Activated CD4-positive, alpha-beta T cell treated with anti-CD3 and anti-CD28 coated beads for 36 hours (primary cell): Measurements from ENCODE around the gene MYH13. TPM values are rescaled to one million over a fixed set of nuclear protein-coding genes. Genes with fewer than 3 reads are reported as not detected.

Experiments
- ATAC-seq: fragments of 200-7000 bp; cut with Tn5 transposase; one replicate; pipeline ENCODE4 v1.10.0; 2021; ENCODE audit warnings: mild to moderate bottlenecking, moderate library complexity
- CTCF ChIA-PET: fragments of 350-600 bp; sonication (Branson Sonifier 250); formaldehyde crosslinking; loops from one replicate; lab custom pipeline; 2021; ENCODE audit warnings: antibody characterized with exemption; lab: Charles Lee
- POLR2A ChIA-PET: fragments of 350-600 bp; sonication (Branson Sonifier 250); formaldehyde crosslinking; loops from one replicate; lab custom pipeline; 2021; ENCODE audit warnings: antibody characterized with exemption, inconsistent platforms; lab: Charles Lee
- DNase-seq: peaks from one replicate; pipeline ENCODE4 v3.0.0-alpha.2; 2020
- H3K27ac Mint-ChIP-seq: one replicate; pipeline ENCODE4 v1.8.0; 2021; ENCODE audit warnings: mixed read lengths
- H3K27me3 Mint-ChIP-seq: one replicate; pipeline ENCODE4 v1.8.0; 2021; ENCODE audit warnings: mixed read lengths
- H3K36me3 Mint-ChIP-seq: one replicate; pipeline ENCODE4 v1.8.0; 2021; ENCODE audit warnings: low read depth, mixed read lengths
- H3K4me1 Mint-ChIP-seq: one replicate; pipeline ENCODE4 v1.8.0; 2021; ENCODE audit warnings: mixed read lengths
- H3K4me3 Mint-ChIP-seq: one replicate; pipeline ENCODE4 v1.8.0; 2021; ENCODE audit warnings: mild to moderate bottlenecking, moderate library complexity, mixed read lengths
- H3K9me3 Mint-ChIP-seq: one replicate; pipeline ENCODE4 v1.8.0; 2021; ENCODE audit warnings: low read depth, mixed read lengths
- intact Hi-C, 2 experiments: fragments of 100-400 bp; cut with DNase I in 1 of 2; cut with micrococcal nuclease in 1 of 2; formaldehyde crosslinking; loops; one replicate each; pipeline versions ENCODE4 v1.14.2 to v1.15.1; 2022 to 2024; cut with DNase I, micrococcal nuclease
- total RNA-seq, 2 experiments: library from RNA; stranded (reverse); gene quantifications; one replicate each; pipeline ENCODE4 v1.2.3, GENCODE V29; 2021

Gene MYH13
- total RNA-seq, 2 experiments from 2014 or later: not detected

- H3K9me3 Mint-ChIP-seq: no peaks in the 10 kb centered on the region
- H3K4me1 Mint-ChIP-seq: peaks cover 10% of the 10 kb centered on the region
- no peak for DNase-seq
- ChIA-PET CTCF (interaction anchor here (1.1 to 1.7 kb wide), 2 partner anchors 17 to 299 kb away, joined by 3 to 8 read pairs; no protein-coding TSS in a partner anchor), POLR2A (no interaction called here)
- no peak overlapping the region for H3K27ac Mint-ChIP-seq
- intact Hi-C loops: no loop called here
- ATAC-seq: no peak
- H3K36me3 Mint-ChIP-seq: no peaks in the 10 kb centered on the region
- H3K27me3 Mint-ChIP-seq: peaks cover 7% of the 10 kb centered on the region
- no peak overlapping the region for H3K4me3 Mint-ChIP-seq
These were observed 54.3 kb downstream of the MYH13 start for GRCh38 chr17:10318535-10318934.

GRCh38 chr17:10317543-10317834 is 55.3 kb downstream of the MYH13 start:
- Mint-ChIP-seq H3K36me3 (no peaks in the 10 kb centered on the region), H3K4me3 (no peak overlapping the region), H3K9me3 (no peaks in the 10 kb centered on the region), H3K27ac (no peak overlapping the region), H3K27me3 (peaks cover 7% of the 10 kb centered on the region), H3K4me1 (peaks cover 10% of the 10 kb centered on the region)
- CTCF ChIA-PET: interaction anchor here (0.9 to 1.4 kb wide), 2 partner anchors 11 to 24 kb away, joined by 3 to 4 read pairs; no protein-coding TSS in a partner anchor
- POLR2A ChIA-PET: interaction anchor here (0.6 kb wide), 1 partner anchor 38 kb away, joined by 3 read pairs; no protein-coding TSS in a partner anchor
- ATAC-seq (no peak), DNase-seq (no peak)
- intact Hi-C loops: no loop called here

- peaks cover 7% of the 10 kb centered on the region for H3K27me3 Mint-ChIP-seq
- POLR2A ChIA-PET: no interaction called here
- CTCF ChIA-PET: interaction anchor here (0.7 to 1.5 kb wide), 6 partner anchors 9 to 884 kb away, joined by 3 to 6 read pairs (median 4); no protein-coding TSS in a partner anchor
- H3K4me3 Mint-ChIP-seq: no peak overlapping the region
- H3K4me1 Mint-ChIP-seq: peaks cover 10% of the 10 kb centered on the region
- no peak overlapping the region for H3K27ac Mint-ChIP-seq
- peak; percentile 78 for DNase-seq
- ATAC-seq: peak; percentile 60
- H3K36me3 Mint-ChIP-seq: no peaks in the 10 kb centered on the region
- intact Hi-C loops: no loop called here
- no peaks in the 10 kb centered on the region for H3K9me3 Mint-ChIP-seq
These were observed 55.8 kb downstream of the MYH13 start for GRCh38 chr17:10316801-10317542.

GRCh38 chr17:10314329-10314728 is 58.5 kb downstream of the MYH13 start:
- Mint-ChIP-seq H3K27ac (no peak overlapping the region), H3K27me3 (peaks cover 10% of the 10 kb centered on the region), H3K9me3 (no peaks in the 10 kb centered on the region), H3K36me3 (no peaks in the 10 kb centered on the region), H3K4me1 (peaks cover 6% of the 10 kb centered on the region), H3K4me3 (no peak overlapping the region)
- ATAC-seq (no peak), DNase-seq (no peak)
- CTCF ChIA-PET: interaction anchor here (1.1 kb wide), 1 partner anchor 794 kb away, joined by 3 read pairs; no protein-coding TSS in a partner anchor
- intact Hi-C loops: no loop called here
- POLR2A ChIA-PET: no interaction called here

GRCh38 chr17:10313037-10313672 is 59.7 kb downstream of the MYH13 start:
- Mint-ChIP-seq H3K4me1 (peaks cover 6% of the 10 kb centered on the region), H3K27me3 (peaks cover 11% of the 10 kb centered on the region), H3K36me3 (no peaks in the 10 kb centered on the region), H3K27ac (no peak overlapping the region), H3K9me3 (no peaks in the 10 kb centered on the region), H3K4me3 (no peak overlapping the region)
- CTCF ChIA-PET: interaction anchor here (0.7 kb wide), 1 partner anchor 304 kb away, joined by 3 read pairs; no protein-coding TSS in a partner anchor
- ATAC-seq (no peak), DNase-seq (no peak)
- intact Hi-C loops: no loop called here
- POLR2A ChIA-PET: no interaction called here

GRCh38 chr17:10311131-10311530 is 61.7 kb downstream of the MYH13 start:
- ChIA-PET POLR2A (no interaction called here), CTCF (no interaction called here)
- Mint-ChIP-seq H3K27me3 (peaks cover 7% of the 10 kb centered on the region), H3K4me1 (no peaks in the 10 kb centered on the region), H3K9me3 (no peaks in the 10 kb centered on the region), H3K36me3 (no peaks in the 10 kb centered on the region), H3K4me3 (no peak overlapping the region), H3K27ac (no peak overlapping the region)
- intact Hi-C loops: no loop called here
- no peak for DNase-seq
- no peak for ATAC-seq

- DNase-seq (no peak), ATAC-seq (no peak)
- CTCF ChIA-PET: interaction anchor here (1.2 kb wide), 1 partner anchor 308 kb away, joined by 5 read pairs; no protein-coding TSS in a partner anchor
- Mint-ChIP-seq H3K36me3 (no peaks in the 10 kb centered on the region), H3K9me3 (no peaks in the 10 kb centered on the region), H3K27me3 (peaks cover 8% of the 10 kb centered on the region), H3K27ac (no peak overlapping the region), H3K4me1 (no peaks in the 10 kb centered on the region), H3K4me3 (no peak overlapping the region)
- intact Hi-C loops: no loop called here
- POLR2A ChIA-PET: no interaction called here
These were observed 63.5 kb downstream of the MYH13 start for GRCh38 chr17:10309003-10309974.

GRCh38 chr17:10306585-10306984 is 66.2 kb downstream of the MYH13 start:
- DNase-seq (no peak), ATAC-seq (no peak)
- no peak overlapping the region for H3K27ac Mint-ChIP-seq
- H3K9me3 Mint-ChIP-seq: no peaks in the 10 kb centered on the region
- intact Hi-C loops: no loop called here
- H3K27me3 Mint-ChIP-seq: peaks cover 7% of the 10 kb centered on the region
- no peaks in the 10 kb centered on the region for H3K4me1 Mint-ChIP-seq
- ChIA-PET CTCF (interaction anchor here (0.6 to 1.7 kb wide), 2 partner anchors 10 to 309 kb away, joined by 3 to 4 read pairs; no protein-coding TSS in a partner anchor), POLR2A (no interaction called here)
- no peaks in the 10 kb centered on the region for H3K36me3 Mint-ChIP-seq
- H3K4me3 Mint-ChIP-seq: no peak overlapping the region

- no peak for ATAC-seq
- H3K9me3 Mint-ChIP-seq: no peaks in the 10 kb centered on the region
- DNase-seq: no peak
- ChIA-PET POLR2A (no interaction called here), CTCF (no interaction called here)
- no peaks in the 10 kb centered on the region for H3K4me1 Mint-ChIP-seq
- H3K36me3 Mint-ChIP-seq: no peaks in the 10 kb centered on the region
- intact Hi-C loops: no loop called here
- no peak overlapping the region for H3K4me3 Mint-ChIP-seq
- no peak overlapping the region for H3K27ac Mint-ChIP-seq
- peaks cover 5% of the 10 kb centered on the region for H3K27me3 Mint-ChIP-seq
These were observed 67.4 kb downstream of the MYH13 start for GRCh38 chr17:10305398-10305797.

- DNase-seq (no peak), ATAC-seq (no peak)
- Mint-ChIP-seq H3K9me3 (no peaks in the 10 kb centered on the region), H3K36me3 (no peaks in the 10 kb centered on the region), H3K4me1 (no peaks in the 10 kb centered on the region), H3K4me3 (no peak overlapping the region), H3K27ac (no peak overlapping the region), H3K27me3 (peaks cover 5% of the 10 kb centered on the region)
- ChIA-PET CTCF (no interaction called here), POLR2A (no interaction called here)
- intact Hi-C loops: no loop called here
These were observed 68.0 kb downstream of the MYH13 start for GRCh38 chr17:10304758-10305300.

- Mint-ChIP-seq H3K27ac (no peak overlapping the region), H3K9me3 (no peaks in the 10 kb centered on the region), H3K27me3 (peaks cover 7% of the 10 kb centered on the region), H3K4me1 (no peaks in the 10 kb centered on the region), H3K36me3 (no peaks in the 10 kb centered on the region), H3K4me3 (no peak overlapping the region)
- ATAC-seq (no peak), DNase-seq (no peak)
- ChIA-PET POLR2A (no interaction called here), CTCF (interaction anchor here (1.1 kb wide), 1 partner anchor 318 kb away, joined by 3 read pairs; no protein-coding TSS in a partner anchor)
- intact Hi-C loops: no loop called here
These were observed 75.1 kb downstream of the MYH13 start for GRCh38 chr17:10297691-10298090.
